NOMO-1 (cell line): ENCODE measurements around the gene GLTP.
A peak's percentile ranks its signal among the peaks of the same experiment; 100 is the strongest.
"Not testable (repeated sequence)": the region's sequence is repeated elsewhere in the genome, so short reads cannot be mapped to it uniquely, and the experiment has no call there.

Experiments used
- DNase-seq, 2 experiments: peaks; one replicate each; lab custom pipeline; 2025; ENCODE audit not compliant: unreplicated experiment in 2 of 2; lab: John Stamatoyannopoulos, UW

GLTP gene

DNA sequence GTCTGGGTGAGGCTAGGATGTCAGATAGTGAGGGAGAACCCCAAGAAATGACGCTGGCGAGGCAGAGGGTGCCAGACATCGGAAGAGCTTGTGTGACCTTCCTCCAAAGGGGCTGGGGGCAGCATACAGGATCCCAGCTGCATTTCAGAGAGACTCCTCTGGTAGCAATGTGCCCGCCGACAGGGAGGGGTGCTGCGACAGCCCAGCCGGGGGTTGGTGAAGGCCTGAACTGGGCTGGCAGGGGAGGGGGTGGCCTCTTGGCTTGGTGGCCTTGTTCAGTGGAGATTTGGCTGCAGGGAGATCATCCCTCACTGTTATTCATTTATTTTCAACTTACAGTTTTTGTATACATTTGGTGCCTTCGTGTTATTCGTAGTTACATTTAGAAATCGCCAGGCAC is 25.0 kb upstream of the GLTP start:
- no peak for DNase-seq

DNA sequence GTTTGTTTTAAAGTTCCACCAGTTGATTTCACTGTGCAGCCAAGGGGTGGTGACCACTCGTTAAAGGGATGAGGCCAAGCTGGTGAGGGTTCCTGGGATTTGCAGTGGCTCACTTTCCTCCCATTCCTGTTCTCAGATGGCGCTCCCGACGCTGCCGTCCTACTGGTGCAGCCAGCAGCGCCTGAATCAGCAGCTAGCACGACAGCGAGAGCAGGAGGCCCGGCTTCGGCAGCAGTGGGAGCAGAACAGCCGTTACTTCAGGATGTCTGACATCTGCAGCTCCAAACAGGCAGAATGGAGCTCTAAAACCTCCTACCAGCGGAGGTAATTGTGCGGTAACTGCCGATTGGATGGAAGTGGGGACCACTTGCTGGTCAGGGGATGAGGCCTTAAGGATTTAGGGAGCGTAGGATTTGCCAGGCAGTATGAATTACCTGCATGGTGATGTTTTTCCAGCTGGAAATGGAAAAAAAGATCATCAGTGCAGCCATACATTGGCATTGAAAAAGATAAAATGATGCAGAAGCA is 22.6 kb upstream of the GLTP start:
- DNase-seq = no peak

DNA sequence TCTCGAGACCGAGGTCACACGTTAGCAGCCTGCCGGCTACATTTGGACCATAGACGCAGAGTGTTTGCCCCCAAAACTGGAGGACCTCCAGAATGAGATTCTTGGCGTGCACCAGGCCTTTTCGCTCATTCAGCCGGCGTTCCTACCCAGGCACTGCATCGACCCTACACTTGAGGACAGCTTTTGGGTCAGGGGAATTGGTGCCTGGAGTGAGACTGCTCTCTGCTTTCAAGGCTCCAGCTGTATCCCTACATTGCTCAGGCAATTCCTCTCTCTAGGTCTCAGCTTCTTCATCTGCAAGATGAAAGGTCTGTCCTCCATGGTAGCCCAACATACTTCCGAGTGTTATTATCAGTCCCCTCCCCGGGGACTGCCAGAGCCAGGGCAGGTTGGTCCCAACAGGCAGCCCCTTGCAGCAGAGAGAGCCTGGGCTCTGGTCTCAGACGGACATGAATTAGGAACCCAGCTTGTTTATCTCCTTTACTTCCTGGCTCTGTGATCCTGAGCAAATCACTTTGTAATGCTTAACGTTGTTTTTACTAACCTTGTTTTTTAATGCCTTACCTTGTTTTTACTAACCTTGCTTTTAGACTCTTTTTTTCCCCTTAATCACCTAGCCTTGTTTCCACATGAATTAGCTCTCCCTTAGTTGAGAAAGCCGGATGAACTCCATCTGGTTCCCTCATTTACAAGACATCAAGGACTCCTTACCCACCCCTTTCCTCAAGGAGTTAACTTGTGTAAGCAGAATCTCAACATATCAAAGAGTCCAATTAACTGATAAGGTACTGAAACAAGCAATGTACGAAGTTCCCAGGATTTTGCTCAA is 20.6 kb upstream of the GLTP start:
- no peak for DNase-seq

DNA sequence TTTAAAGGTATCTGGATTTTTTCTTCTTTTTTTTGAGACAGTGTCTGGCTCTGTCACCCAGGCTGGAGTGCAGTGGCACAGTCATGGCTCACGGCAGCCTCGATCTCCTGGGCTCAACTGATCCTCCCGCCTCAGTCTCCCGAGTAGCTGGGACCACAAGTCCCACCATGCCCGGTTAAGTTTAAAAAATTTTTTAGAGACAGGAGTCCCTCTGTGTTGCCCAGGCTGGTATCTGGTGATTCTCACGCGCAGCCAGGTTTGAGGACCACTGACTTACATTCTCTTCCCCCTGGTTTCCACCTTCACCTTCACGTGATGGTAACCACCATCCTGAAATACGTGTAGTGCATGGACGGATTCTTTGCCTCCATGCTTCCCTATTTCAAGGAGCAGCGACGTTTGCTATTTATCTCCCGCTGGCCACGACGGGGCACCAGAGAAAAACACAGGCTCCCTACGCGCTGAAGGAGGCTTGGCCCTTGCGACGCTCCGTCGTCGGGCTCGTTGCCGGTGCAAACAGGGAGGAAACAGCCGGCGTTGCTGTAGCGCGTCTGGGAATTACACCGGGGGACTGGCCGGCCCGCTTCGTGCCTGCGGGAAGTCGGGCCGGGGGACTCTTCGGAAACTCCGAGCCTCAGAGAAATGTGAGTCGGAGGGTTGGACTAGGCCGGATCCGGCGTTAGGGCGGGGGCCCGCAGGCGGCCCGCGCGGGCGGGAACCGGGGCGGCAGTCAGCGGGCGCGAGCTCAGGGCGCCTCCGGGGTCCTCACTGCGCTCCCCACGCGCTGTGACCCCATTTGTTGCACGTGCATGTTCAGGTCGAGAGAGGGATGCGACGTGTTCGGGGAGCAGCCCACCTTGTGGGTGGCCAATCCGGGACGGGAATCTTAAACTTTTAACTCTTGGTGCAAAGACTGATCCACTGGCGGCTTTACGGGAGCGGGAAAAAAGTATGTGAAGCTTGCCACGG is 19.7 kb upstream of the GLTP start, which contains the start of gene TCHP:
TCHP (plus strand) TSS at position 492 of the 969 bp plus-strand sequence. CDS start 2,753 bp downstream, outside the sequence.
- peak; percentile 87 to 92 for DNase-seq

DNA sequence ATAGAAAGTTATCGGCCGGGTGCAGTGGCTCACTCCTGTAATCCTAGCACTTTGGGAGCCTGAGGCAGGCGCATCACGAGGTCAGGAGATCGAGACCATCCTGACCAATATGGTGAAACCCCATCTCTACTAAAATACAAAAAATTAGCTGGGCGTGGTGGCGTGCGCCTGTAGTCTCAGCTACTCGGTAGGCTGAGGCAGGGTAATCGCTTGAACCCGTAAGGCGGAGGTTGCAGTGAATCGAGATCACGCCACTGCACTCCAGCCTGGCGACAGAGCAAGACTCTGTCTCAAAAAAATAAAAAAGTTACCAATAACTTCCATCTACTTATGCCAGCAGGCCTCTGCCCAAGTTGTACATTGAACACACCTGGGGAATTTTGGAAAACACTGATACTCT is 19.0 kb upstream of the GLTP start:
- not testable (repeated sequence) for DNase-seq

DNA sequence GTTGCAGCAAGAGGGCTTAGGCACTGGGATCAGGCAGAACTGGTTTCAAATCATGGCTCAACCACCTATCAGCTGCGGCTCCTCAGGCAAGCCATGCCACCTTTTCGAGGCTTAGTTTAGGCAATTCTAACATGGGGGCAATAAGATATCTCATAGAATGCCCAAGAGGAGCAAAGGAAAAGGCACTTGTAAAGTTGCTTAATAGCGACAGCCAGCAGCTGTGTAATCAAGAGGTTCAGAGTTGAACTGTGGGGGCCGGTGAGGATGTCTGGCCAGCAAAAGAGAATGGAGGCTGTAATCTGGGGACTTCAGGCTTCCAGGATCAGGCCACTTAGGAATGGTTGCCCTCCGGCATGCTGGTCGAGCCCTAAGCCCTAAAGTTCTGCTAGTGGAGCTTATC is 16.7 kb upstream of the GLTP start:
- no peak for DNase-seq

DNA sequence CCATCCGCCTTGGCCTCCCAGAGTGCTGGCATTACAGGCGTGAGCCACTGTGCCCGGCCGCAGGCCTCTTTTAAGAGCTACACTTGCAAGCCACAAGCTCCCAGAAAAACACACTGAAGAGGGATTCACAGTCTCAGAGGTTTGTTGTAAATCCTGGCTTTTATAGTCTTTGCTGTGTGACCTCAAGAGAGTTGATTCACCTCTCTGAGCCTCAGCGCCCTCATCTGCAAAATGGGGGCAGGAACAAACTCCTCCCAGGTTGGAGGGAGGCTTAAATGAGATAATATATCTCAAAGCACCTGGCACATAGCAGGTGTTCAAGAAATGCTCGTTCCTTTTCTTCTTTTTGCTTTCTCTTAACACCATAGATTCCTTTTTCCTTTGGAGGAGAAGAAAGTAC is 15.8 kb upstream of the GLTP start:
- DNase-seq = no peak

DNA sequence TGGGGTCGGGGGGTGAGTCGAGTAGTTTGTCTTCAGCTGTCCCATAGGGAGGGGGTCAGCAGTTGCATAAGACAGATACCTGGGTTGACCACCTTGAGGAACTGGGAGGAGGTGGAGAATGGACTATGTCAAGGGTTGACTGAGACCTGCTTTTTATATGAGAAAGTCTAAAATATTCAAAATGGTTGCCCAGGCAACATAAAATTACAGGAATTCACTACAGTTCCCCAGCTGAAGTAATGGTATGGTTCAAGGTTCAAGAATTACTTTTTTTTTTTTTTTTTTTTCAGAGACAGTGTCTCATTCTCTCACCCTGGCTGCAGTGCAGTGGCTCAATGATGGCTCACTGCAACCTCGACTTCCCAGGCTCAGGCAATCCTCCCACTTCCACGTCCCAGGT is 14.6 kb upstream of the GLTP start:
- DNase-seq = no peak

DNA sequence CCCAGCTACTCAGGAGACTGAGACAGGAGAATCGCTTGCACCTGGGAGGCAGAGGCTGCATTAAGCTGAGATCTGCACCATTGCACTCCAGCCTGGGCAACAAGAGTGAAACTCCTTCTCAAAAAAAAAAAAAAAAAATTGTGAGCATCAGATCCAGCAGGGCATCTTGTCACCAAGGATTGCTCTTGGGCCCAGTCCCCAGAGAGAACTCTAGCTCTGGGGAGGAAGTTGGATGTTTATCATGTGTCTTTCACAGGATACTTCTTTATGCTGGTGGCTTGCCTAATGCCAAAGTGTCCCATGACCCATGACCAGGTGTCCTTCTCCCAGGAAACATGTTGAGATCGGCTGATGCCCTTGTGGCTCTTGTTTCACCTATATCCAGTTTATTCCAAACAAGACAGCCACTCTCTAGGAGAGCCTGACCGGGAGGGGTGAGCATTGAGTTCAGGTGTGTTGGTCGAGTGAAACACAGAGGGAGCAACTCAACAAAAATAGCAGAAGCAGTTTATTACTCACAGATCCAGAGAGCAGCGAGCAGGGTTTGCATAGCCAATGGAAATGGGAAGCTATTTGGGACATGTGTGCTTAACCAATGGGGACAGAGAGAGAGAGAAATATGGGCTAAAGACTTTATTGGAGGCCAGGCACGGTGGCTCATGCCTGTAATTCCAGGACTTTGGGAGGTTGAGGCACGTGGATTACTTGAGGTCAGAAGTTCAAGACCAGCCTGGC is 13.1 kb upstream of the GLTP start:
- DNase-seq = no peak

DNA sequence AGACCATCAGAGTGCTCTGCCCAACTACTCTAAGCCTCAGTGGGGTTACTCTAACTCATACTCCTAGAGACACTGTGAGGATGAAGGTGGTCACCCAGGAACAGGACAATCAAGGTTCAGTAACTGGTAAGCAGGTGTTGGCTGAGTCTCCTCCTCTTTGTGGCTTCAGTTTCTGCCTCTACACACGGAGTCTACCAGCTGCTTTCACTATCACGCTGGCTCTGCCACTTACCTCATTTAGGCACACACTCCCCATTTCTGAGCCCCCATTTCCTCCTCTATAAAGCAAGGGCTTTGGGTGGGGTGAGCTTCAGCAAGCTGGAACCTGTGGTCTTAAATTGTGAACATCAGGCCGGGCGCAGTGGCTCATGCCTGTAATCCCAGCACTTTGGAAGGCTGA is 12.4 kb upstream of the GLTP start:
- no peak for DNase-seq

DNA sequence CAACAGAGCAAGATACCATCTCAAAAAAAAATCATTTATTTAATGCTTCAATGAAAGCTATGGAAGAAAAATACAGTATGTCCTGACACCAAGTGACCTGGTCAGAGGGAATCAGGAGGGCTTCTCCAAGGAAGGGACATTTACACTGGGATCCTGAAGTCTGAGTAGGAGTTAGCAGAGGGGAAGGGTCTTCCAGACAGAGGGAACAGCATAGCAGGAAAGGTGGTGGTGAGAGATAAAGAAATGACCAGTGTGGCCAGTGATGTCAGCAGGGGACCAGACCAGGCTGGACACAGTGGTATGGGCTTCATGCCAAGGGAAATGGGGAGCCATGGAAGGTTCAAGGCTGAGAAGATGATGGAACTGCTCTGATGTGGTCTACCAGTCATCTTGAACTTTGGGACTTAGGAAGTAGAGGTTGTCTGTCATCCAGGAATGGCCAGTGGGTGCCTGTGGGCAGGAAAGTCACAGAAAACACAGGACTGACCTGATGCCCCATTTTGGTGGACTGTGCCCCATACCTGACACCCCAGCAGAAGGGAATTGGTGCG is 11.9 kb upstream of the GLTP start:
- DNase-seq = no peak

DNA sequence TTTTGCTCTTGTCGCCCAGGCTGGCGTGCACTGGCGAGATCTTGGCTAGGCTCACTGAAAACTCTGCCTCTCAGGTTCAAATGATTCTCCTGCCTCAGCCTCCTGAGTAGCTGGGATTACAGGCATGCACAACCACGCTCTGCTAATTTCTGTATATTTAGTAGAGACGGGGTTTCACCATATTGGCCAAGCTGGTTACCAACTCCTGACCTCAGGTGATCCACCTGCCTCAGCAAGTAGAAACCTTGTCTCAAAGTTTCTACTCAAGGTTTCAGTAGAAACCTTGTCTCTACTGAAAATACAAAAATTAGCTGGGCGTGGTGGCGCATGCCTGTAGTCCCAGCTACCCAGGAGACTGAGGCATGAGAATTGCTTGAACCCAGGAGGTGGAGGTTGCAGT is 11.4 kb upstream of the GLTP start:
- DNase-seq = not testable (repeated sequence)

DNA sequence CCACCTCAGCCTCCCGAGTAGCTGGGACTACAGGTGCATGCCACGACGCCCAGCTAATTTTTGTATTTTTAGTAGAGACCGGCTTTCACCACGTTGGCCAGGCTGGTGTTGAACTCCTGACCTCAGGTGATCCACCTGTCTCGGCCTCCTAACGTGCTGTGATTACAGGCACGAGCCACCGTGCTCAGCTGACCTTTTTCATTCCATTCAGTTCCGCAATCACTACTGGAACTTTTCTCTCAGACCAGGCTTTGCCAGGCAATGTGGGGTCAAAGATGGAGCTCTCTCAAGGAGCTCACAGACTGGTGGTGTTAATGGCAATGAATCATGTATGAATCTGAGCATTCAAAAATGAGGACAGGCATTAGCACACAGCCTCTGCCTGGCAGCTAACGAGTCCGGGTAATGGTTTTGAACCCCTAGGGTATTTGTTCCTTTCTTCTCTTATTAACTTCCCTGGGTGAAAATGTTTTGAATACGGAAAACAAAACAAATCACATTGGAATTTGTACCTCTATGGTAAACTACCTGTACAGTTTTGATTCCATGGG is 10.4 kb upstream of the GLTP start:
- no peak for DNase-seq

DNA sequence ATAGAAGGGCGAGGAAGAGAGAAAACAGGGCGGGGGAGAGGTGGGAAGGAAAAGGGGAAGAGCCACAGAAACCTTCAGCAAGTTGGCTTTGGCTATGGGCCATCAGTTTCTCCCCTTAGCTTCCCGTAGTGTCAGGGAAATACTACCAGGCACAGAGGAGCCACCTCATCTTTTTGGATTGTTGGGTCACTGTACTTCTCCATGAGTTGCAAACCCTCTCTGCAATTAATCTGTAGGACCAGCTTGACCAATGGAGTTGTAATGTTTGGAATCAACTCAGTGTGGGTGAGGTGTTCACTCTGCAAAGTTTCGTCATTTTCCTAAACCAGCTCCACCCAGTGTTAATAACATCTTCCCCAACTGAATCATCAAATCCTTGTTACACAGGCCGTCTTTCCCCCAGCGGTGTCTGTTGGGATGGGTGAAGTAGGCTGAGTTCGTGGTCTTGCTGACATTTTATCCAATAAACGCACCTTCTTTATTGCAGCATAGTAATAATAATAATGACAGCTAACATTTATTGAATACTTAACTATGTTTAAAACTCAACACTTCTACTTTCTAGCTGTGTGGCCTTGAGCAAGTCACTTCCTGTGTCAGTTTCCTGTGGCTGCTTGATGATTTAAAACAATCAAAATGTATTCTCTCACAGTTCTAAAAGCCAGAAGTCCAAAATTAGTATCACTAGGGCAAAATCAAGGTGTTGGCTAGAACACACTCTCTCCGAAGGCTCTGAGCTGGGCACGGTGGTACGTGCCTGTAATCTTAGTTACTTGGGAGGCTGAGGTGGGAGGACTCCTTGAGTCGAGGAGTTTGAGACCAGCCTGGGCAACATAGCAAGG is 8.1 kb upstream of the GLTP start:
- peak; percentile 77 to 90 for DNase-seq

DNA sequence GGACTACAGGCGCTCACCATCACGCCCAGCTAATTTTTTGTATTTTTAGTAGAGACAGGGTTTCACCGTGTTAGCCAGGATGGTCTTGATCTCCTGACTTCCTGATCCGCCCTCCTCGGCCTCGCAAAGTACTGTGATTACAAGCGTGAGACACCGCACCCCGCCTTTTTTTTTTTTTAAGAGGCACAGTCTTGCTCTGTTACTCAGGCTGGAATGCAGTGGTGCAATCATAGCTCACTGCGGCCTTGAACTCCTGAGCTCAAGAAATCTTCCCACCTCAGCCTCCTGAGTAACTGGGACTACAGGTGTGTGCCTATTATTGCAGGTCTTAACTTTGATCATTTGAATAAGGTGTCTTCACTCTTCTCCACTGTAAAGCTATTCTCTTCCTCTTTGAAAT is 5.3 kb upstream of the GLTP start:
- DNase-seq = no peak

DNA sequence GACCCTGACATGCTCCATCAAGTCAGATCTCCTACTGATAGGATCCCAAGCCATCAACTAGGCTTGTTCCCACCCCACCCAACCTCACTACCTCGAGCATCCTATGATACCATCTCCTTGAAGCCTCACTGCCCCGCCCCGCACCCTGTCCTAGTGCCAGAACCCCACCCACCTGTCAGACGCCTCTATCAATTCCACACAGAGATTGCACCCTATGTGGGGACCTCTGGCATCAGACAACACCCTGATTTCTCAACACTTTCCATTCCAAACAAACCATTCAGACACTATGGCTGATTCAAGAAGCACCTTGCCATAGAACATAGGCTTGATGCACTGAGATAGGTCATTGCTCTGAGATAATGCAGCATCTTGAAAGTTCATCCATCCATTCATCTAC is 3.1 kb upstream of the GLTP start:
- no peak for DNase-seq

DNA sequence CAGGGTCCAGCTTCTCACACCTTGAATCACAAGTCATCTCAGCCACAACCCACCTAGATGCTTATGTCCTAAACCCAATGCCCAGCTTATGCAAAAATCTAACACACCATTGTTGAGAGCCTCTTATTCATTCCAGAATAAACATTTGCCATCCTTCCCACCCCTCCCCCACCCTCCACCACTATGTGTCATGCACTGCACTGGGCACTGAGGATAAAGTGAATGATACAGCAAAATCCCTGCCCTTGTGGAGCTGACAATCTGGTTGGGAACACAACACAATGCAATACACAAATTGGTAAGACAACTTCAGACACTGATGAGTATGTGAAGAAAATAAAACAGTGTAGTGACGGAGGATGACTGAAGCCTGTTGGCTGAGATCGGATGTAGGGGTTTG is 1.4 kb upstream of the GLTP start:
- no peak for DNase-seq

DNA sequence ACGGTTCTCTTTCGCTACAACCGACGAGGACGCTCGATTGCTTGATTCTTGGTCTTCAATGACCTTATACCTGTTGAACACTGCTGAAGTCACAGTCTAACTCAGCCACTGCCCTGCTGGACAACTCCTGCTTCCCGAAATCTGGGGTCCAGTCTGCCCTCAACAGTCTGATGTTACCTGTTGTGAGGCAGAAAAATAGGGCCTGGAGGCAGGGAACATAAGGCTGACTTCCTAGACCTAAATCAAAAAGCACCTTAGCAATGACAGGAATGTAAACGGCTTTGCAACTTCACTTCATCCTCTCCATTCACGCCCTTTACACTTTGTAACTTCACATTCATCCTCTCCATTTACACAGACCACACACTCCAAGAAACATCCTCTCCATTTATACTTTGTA is 597 bp upstream of the GLTP start:
- no peak for DNase-seq

DNA sequence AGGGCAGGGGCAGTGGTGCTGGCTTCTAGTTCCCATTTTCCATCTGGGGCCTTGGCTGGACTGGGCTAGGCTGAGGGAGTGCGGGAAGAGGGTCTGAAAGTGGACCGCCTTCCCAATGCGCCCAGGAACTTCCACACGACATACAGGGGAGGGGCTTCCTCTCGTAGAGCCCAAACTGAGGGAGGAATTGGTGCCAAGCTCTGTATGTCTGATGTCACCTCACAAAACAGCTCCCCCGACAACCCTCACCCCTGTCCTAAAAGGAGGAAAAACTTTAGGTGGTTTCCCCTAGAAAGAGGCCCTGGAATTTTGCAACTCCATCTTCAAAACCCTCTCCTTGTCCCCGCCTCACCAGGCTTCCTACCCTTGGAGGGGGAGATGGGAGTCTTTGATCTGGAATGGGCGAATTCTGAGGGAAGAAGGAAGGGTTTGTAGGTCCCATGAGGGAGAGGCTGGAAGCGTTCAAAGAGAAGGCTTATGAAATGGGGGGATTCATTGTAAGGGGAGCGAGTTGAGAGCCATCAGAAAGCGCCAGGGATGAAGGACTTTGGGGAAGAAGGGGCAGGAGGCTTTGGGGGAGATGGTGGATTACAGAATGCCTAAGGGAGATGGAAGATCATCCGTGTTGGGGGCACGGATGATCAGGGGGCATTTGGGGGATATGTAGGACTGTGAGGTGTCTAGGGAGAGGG is 844 bp downstream of the GLTP start:
- no peak for DNase-seq
